ENCODE measurements around the gene METRN. TPM values are rescaled to one million over a fixed set of nuclear protein-coding genes. Genes with fewer than 3 reads are reported as not detected.
"Not testable (repeated sequence)": the region's sequence is repeated elsewhere in the genome, so short reads cannot be mapped to it uniquely, and the experiment has no call there.

The METRN gene
- total RNA-seq, 1 experiment from 2014 or later = 142 TPM

GRCh38 chr16:691242-691641, 23.7 kb upstream of the METRN start:
- not testable (repeated sequence) for DNase-seq (ENCODE audit: low read depth)

GRCh38 chr16:692356-693108, 22.4 kb upstream of the METRN start:
- DNase-seq (ENCODE audit: low read depth) = no peak

GRCh38 chr16:693364-693763, 21.6 kb upstream of the METRN start:
- no peak for DNase-seq (ENCODE audit: low read depth)

GRCh38 chr16:693766-694165, 21.2 kb upstream of the METRN start:
- DNase-seq (ENCODE audit: low read depth) = no peak

GRCh38 chr16:694187-694862, 20.6 kb upstream of the METRN start:
- DNase-seq (ENCODE audit: low read depth) = no peak

- no peak for DNase-seq (ENCODE audit: low read depth)
These were observed 20.0 kb upstream of the METRN start for GRCh38 chr16:694863-695354.

GRCh38 chr16:695355-696089, 19.4 kb upstream of the METRN start:
- DNase-seq (ENCODE audit: low read depth) = no peak

- DNase-seq (ENCODE audit: low read depth) = no peak
These were observed 15.8 kb upstream of the METRN start for GRCh38 chr16:698911-699671.

- DNase-seq (ENCODE audit: low read depth) = no peak
These were observed 14.0 kb upstream of the METRN start for GRCh38 chr16:700684-701584.

GRCh38 chr16:702341-702740, 12.6 kb upstream of the METRN start:
- DNase-seq (ENCODE audit: low read depth) = no peak

GRCh38 chr16:703406-703805, 11.5 kb upstream of the METRN start:
- no peak for DNase-seq (ENCODE audit: low read depth)

- DNase-seq (ENCODE audit: low read depth) = no peak
These were observed 10.9 kb upstream of the METRN start for GRCh38 chr16:704047-704446.

GRCh38 chr16:704552-705380, 10.2 kb upstream of the METRN start:
- no peak for DNase-seq (ENCODE audit: low read depth)

GRCh38 chr16:705431-706188, 9.3 kb upstream of the METRN start, which contains the start of gene FBXL16:
Gene FBXL16, minus strand, starts transcription at chr16:705801. Its CDS starts 8,396 bp downstream, at chr16:697405.
- peak; percentile 51 for DNase-seq (ENCODE audit: low read depth)

GRCh38 chr16:706189-707061, 8.5 kb upstream of the METRN start:
- DNase-seq (ENCODE audit: low read depth) = no peak

GRCh38 chr16:707062-707538, 7.8 kb upstream of the METRN start:
- DNase-seq (ENCODE audit: low read depth) = no peak

GRCh38 chr16:708019-708418, 6.9 kb upstream of the METRN start:
- no peak for DNase-seq (ENCODE audit: low read depth)

GRCh38 chr16:708959-709358, 6.0 kb upstream of the METRN start:
- DNase-seq (ENCODE audit: low read depth) = no peak
